DND-41 (cell line): ENCODE results near the gene CHRNA1.

ENCODE experiments used
- EZH2 ChIP-seq: IDR thresholded peaks from 3 replicates; pipeline ENCODE4 v1.6.1; 2012; ENCODE audit warnings: borderline replicate concordance, low read depth, mild to moderate bottlenecking, moderate library complexity, low read length, inconsistent platforms; ENCODE audit not compliant: severe bottlenecking
- TF ChIP-seq, protein P1 (sequence below): IDR thresholded peaks from 2 replicates; pipeline ENCODE4 v1.5.1; 2012; ENCODE audit warnings: borderline replicate concordance, low read length, moderate library complexity, mild to moderate bottlenecking; ENCODE audit not compliant: poor library complexity, severe bottlenecking; ENCODE audit errors: extremely low read depth

- TF ChIP-seq, protein P1, sequence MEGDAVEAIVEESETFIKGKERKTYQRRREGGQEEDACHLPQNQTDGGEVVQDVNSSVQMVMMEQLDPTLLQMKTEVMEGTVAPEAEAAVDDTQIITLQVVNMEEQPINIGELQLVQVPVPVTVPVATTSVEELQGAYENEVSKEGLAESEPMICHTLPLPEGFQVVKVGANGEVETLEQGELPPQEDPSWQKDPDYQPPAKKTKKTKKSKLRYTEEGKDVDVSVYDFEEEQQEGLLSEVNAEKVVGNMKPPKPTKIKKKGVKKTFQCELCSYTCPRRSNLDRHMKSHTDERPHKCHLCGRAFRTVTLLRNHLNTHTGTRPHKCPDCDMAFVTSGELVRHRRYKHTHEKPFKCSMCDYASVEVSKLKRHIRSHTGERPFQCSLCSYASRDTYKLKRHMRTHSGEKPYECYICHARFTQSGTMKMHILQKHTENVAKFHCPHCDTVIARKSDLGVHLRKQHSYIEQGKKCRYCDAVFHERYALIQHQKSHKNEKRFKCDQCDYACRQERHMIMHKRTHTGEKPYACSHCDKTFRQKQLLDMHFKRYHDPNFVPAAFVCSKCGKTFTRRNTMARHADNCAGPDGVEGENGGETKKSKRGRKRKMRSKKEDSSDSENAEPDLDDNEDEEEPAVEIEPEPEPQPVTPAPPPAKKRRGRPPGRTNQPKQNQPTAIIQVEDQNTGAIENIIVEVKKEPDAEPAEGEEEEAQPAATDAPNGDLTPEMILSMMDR = no peak
- TF ChIP-seq EZH2 = no peak
Observed at GRCh38 chr2:174730698-174731018, 33.6 kb downstream of the CHRNA1 start.
